Measurements from ENCODE around the gene OR2S2. TPM values are rescaled to one million over a fixed set of nuclear protein-coding genes. Genes with fewer than 3 reads are reported as not detected.

The OR2S2 gene
- total RNA-seq, 1 experiment from 2014 or later: not detected

DNA sequence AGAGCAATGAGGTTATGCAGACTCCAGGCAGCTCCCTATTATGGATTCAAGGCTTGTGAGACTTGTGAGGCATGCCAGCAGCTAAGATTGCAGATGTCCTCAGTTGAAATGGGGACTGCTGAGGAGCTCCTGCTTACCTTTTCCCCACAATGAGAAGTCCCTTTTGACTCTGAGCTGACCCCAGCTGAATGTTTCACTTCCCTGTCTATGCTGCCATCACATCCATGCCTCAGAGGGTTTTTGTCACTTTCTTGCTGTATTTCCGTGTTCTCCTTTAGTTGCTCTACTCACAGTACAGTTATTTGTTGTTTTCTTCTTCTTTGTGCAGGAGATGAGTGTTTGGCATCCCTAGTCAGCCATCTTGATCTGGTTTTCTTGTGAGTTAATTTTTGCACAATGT lies 18.8 kb upstream of the OR2S2 start:
- intact Hi-C loops (cut with micrococcal nuclease): no loop called here
- POLR2A ChIA-PET: no interaction called here
- CTCF ChIA-PET: interaction anchor here (0.6 to 0.7 kb wide), 2 partner anchors 288 to 326 kb away, joined by 3 read pairs; no protein-coding TSS in a partner anchor
- H3K27ac Mint-ChIP-seq (ENCODE audit: low read depth, unreplicated experiment): no peak overlapping the region
- no peak for DNase-seq (ENCODE audit: unreplicated experiment)
- no TSS peak for BruUV-seq (replicated peaks)
- TF ChIP-seq CTCF (IDR thresholded peaks at IDR 0.05; ENCODE audit: unreplicated experiment): no peak
- no peaks in the 10 kb centered on the region for H3K36me3 Mint-ChIP-seq (ENCODE audit: insufficient read depth, unreplicated experiment)
- peaks cover 18% of the 10 kb centered on the region for H3K9me3 Mint-ChIP-seq (ENCODE audit: unreplicated experiment)
- H3K27me3 Mint-ChIP-seq (ENCODE audit: insufficient read depth, unreplicated experiment): peaks cover 100% of the 10 kb centered on the region
- no peak overlapping the region for H3K4me3 Mint-ChIP-seq (ENCODE audit: unreplicated experiment)
- no peaks in the 10 kb centered on the region for H3K4me1 Mint-ChIP-seq (ENCODE audit: insufficient read depth, unreplicated experiment)

DNA sequence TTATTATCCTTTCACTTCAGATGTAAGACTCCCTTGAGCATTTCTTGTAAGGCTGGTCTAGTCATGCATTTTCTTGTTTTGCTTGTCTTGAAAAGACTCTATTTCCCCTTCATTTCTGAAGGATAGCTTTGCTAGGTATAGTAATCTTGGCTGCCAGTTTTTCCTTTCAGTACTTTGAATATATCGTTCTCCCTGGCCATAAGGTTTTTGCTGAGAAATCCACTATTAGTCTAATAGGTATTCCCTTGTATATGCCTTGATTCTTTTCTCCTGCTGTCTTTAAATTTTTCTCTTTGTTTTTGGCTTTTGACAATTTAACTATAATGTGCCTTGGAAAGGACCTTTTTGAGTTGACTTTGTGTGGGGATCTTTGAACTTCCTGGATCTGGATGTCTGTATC lies 16.8 kb upstream of the OR2S2 start:
- Mint-ChIP-seq H3K27ac (ENCODE audit: low read depth, unreplicated experiment) (no peak overlapping the region), H3K36me3 (ENCODE audit: insufficient read depth, unreplicated experiment) (no peaks in the 10 kb centered on the region), H3K4me1 (ENCODE audit: insufficient read depth, unreplicated experiment) (no peaks in the 10 kb centered on the region), H3K4me3 (ENCODE audit: unreplicated experiment) (no peak overlapping the region), H3K27me3 (ENCODE audit: insufficient read depth, unreplicated experiment) (peaks cover 94% of the 10 kb centered on the region), H3K9me3 (ENCODE audit: unreplicated experiment) (peaks cover 18% of the 10 kb centered on the region)
- TF ChIP-seq CTCF (IDR thresholded peaks at IDR 0.05; ENCODE audit: unreplicated experiment): no peak
- no TSS peak for BruUV-seq (replicated peaks)
- DNase-seq (ENCODE audit: unreplicated experiment): no peak
- ChIA-PET POLR2A (no interaction called here), CTCF (no interaction called here)
- intact Hi-C loops (cut with micrococcal nuclease): no loop called here

- BruUV-seq (replicated peaks): no TSS peak
- Mint-ChIP-seq H3K4me3 (ENCODE audit: unreplicated experiment) (no peak overlapping the region), H3K9me3 (ENCODE audit: unreplicated experiment) (peaks cover 18% of the 10 kb centered on the region), H3K4me1 (ENCODE audit: insufficient read depth, unreplicated experiment) (no peaks in the 10 kb centered on the region), H3K27me3 (ENCODE audit: insufficient read depth, unreplicated experiment) (peaks cover 94% of the 10 kb centered on the region), H3K36me3 (ENCODE audit: insufficient read depth, unreplicated experiment) (no peaks in the 10 kb centered on the region), H3K27ac (ENCODE audit: low read depth, unreplicated experiment) (no peak overlapping the region)
- intact Hi-C loops (cut with micrococcal nuclease): no loop called here
- CTCF ChIA-PET: no interaction called here
- DNase-seq (ENCODE audit: unreplicated experiment): no peak
- TF ChIP-seq CTCF (IDR thresholded peaks at IDR 0.05; ENCODE audit: unreplicated experiment): no peak
- POLR2A ChIA-PET: no interaction called here
Measured at GRCh38 chr9:35972093-35972492, 14.1 kb upstream of the OR2S2 start.

DNA sequence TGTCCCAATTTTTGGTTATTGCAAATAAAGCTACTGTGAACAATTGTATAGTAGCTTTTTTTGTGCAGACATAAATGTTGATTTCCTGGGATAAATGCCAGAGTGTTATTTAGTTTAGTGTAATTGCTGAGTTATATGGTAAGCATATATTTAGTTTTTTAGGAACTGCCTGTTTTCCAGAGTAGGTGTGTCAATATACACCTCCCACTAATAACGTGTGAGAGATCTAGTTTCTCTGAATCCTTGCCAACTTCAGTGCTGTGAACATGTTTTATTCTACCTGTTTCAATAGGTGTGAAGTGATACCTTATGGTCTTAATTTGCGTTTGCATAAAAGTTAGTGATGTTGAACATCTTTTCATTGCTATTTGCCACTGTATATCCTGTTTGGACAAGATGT lies 9.1 kb upstream of the OR2S2 start:
- no peak overlapping the region for H3K27ac Mint-ChIP-seq (ENCODE audit: low read depth, unreplicated experiment)
- intact Hi-C loops (cut with micrococcal nuclease): no loop called here
- CTCF ChIA-PET: no interaction called here

More for the DNA sequence above, 9.1 kb upstream of the OR2S2 start:
- peaks cover 94% of the 10 kb centered on the region for H3K27me3 Mint-ChIP-seq (ENCODE audit: insufficient read depth, unreplicated experiment)
- no peak overlapping the region for H3K4me3 Mint-ChIP-seq (ENCODE audit: unreplicated experiment)
- peaks cover 6% of the 10 kb centered on the region for H3K4me1 Mint-ChIP-seq (ENCODE audit: insufficient read depth, unreplicated experiment)
- DNase-seq (ENCODE audit: unreplicated experiment): no peak
- H3K9me3 Mint-ChIP-seq (ENCODE audit: unreplicated experiment): no peaks in the 10 kb centered on the region
- H3K36me3 Mint-ChIP-seq (ENCODE audit: insufficient read depth, unreplicated experiment): no peaks in the 10 kb centered on the region
- no peak for TF ChIP-seq CTCF (IDR thresholded peaks at IDR 0.05; ENCODE audit: unreplicated experiment)
- POLR2A ChIA-PET: no interaction called here
- BruUV-seq (replicated peaks): no TSS peak
